Mononuclear cell (primary cell): ENCODE data around the gene RIMBP2. TPM values are rescaled to one million over a fixed set of nuclear protein-coding genes. Genes with fewer than 3 reads are reported as not detected.

Experiments used
- H3K27me3 ChIP-seq: 2 replicates; pipeline ENCODE4 v1.6.0; 2011; ENCODE audit warnings: low read length, control low read depth; ENCODE audit not compliant: insufficient read depth
- H3K4me1 ChIP-seq: 2 replicates; pipeline ENCODE4 v1.5.1; 2011; ENCODE audit warnings: mild to moderate bottlenecking, low read length, control low read depth; ENCODE audit not compliant: insufficient read depth
- H3K4me3 ChIP-seq: 2 replicates; pipeline ENCODE4 v1.5.1; 2011; ENCODE audit warnings: mild to moderate bottlenecking, low read length, moderate library complexity
- H3K9me3 ChIP-seq: 2 replicates; pipeline ENCODE4 v1.5.1; 2011; ENCODE audit warnings: low read depth, mild to moderate bottlenecking, control low read depth, low read length
- total RNA-seq: library from RNA; depleted of rRNA; stranded (reverse); fragments of >200 nt; gene quantifications from one replicate; pipeline ENCODE4 v1.2.3, GENCODE V29; 2012

RIMBP2 gene
- total RNA-seq, 1 donor: not detected

GRCh38 chr12:130685250-130685787 lies 30.8 kb downstream of the RIMBP2 start:
- H3K4me3 ChIP-seq: no peak overlapping the region
- no peaks in the 10 kb centered on the region for H3K9me3 ChIP-seq
- H3K4me1 ChIP-seq: no peaks in the 10 kb centered on the region
- no peaks in the 10 kb centered on the region for H3K27me3 ChIP-seq

GRCh38 chr12:130683811-130684210 lies 32.3 kb downstream of the RIMBP2 start:
- H3K9me3 ChIP-seq: no peaks in the 10 kb centered on the region
- no peak overlapping the region for H3K4me3 ChIP-seq
- H3K4me1 ChIP-seq: no peaks in the 10 kb centered on the region
- no peaks in the 10 kb centered on the region for H3K27me3 ChIP-seq

GRCh38 chr12:130683080-130683479 lies 33.0 kb downstream of the RIMBP2 start:
- Histone ChIP-seq H3K4me1 (no peaks in the 10 kb centered on the region), H3K9me3 (no peaks in the 10 kb centered on the region), H3K4me3 (no peak overlapping the region), H3K27me3 (no peaks in the 10 kb centered on the region)

DNA sequence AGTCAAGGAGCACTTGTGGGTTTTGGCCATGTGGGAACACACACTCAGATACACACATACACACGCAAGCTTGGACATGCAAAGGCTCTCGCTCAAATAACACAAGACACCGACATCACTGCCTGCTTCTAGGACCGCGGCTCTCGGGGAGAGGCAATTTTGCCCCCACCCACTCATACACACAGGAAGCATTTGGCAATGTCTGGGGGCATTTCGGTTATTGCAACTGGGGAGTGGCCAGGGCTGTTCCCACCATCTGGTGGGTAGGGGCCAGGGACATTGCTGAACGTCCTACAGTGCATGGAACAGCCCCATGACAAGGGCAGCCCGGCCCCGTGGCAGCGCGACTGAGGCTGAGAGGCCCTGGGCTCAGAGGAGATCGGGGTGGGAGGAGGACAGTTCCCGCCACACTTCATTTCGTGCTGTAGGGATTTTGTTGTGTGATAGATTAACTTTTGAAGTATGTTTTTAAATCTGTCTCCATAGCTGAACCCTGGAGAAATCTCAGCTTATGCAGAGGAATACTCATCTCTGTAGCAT lies 35.6 kb downstream of the RIMBP2 start:
- no peaks in the 10 kb centered on the region for H3K4me1 ChIP-seq
- H3K27me3 ChIP-seq: no peaks in the 10 kb centered on the region
- H3K9me3 ChIP-seq: no peaks in the 10 kb centered on the region
- no peak overlapping the region for H3K4me3 ChIP-seq

DNA sequence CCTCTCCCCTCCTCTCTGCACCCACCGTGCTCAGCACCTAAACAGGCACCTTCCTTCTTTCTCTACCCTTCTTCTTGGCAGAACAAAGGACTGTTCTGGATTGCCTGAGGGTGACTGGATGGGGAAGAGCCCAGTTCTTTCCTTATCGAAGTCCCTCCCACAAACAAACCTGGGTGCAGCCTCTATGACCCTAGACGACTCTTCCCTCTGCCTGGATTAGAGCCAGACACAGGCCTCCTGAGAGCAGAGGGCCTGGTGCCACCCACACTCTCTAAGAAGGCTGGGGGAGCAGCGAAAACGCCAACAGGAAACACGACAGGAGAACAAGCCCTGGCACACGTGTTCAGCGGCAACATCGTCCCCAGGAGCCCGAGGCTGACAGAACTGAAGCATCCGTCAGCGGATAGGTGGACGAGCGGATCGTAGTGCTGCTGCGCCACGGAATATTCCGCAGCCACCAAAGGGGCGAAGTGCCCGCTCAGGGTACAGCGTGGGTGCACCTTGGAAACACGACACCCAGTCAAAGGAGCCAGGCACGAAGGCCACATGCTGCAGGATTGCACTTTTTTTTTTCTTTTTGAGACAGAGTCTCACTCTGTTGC lies 38.0 kb downstream of the RIMBP2 start:
- no peaks in the 10 kb centered on the region for H3K27me3 ChIP-seq
- no peaks in the 10 kb centered on the region for H3K9me3 ChIP-seq
- H3K4me3 ChIP-seq: no peak overlapping the region
- no peaks in the 10 kb centered on the region for H3K4me1 ChIP-seq

GRCh38 chr12:130675791-130676190 lies 40.3 kb downstream of the RIMBP2 start:
- H3K9me3 ChIP-seq: no peaks in the 10 kb centered on the region
- no peak overlapping the region for H3K4me3 ChIP-seq
- H3K27me3 ChIP-seq: no peaks in the 10 kb centered on the region
- H3K4me1 ChIP-seq: no peaks in the 10 kb centered on the region

GRCh38 chr12:130675121-130675520 lies 41.0 kb downstream of the RIMBP2 start:
- H3K4me3 ChIP-seq: no peak overlapping the region
- H3K27me3 ChIP-seq: no peaks in the 10 kb centered on the region
- no peaks in the 10 kb centered on the region for H3K9me3 ChIP-seq
- H3K4me1 ChIP-seq: no peaks in the 10 kb centered on the region

DNA sequence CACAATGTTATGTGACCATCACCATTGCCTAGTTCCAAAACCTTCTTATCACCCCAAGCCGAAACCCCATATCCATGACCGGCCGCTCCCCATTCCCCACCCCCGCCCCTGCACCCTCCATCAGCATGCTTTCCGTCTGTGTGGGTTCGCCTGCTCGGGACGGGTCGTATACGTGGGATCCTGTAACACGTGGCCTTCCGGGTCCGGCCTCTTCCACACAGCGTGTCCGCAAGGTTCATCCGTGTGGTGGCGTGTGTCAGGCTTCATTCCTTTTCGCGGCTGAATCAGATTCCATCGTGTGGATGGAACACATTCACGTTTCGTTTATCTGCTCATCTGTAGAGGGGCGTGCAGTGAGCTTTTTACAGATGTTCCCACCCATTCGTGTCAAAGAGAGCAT lies 41.4 kb downstream of the RIMBP2 start:
- Histone ChIP-seq H3K9me3 (no peaks in the 10 kb centered on the region), H3K27me3 (no peaks in the 10 kb centered on the region), H3K4me1 (no peaks in the 10 kb centered on the region), H3K4me3 (no peak overlapping the region)

- Histone ChIP-seq H3K4me3 (no peak overlapping the region), H3K4me1 (no peaks in the 10 kb centered on the region), H3K9me3 (no peaks in the 10 kb centered on the region), H3K27me3 (no peaks in the 10 kb centered on the region)
Measured at GRCh38 chr12:130673036-130673705, 42.9 kb downstream of the RIMBP2 start.

GRCh38 chr12:130672089-130672820 lies 43.8 kb downstream of the RIMBP2 start:
- no peaks in the 10 kb centered on the region for H3K27me3 ChIP-seq
- no peak overlapping the region for H3K4me3 ChIP-seq
- no peaks in the 10 kb centered on the region for H3K9me3 ChIP-seq
- H3K4me1 ChIP-seq: no peaks in the 10 kb centered on the region

- no peaks in the 10 kb centered on the region for H3K4me1 ChIP-seq
- no peaks in the 10 kb centered on the region for H3K27me3 ChIP-seq
- no peaks in the 10 kb centered on the region for H3K9me3 ChIP-seq
- H3K4me3 ChIP-seq: no peak overlapping the region
Measured at GRCh38 chr12:130671556-130671955, 44.5 kb downstream of the RIMBP2 start.

- no peaks in the 10 kb centered on the region for H3K9me3 ChIP-seq
- no peak overlapping the region for H3K4me3 ChIP-seq
- no peaks in the 10 kb centered on the region for H3K27me3 ChIP-seq
- no peaks in the 10 kb centered on the region for H3K4me1 ChIP-seq
Measured at GRCh38 chr12:130669797-130670196, 46.3 kb downstream of the RIMBP2 start.

GRCh38 chr12:130669205-130669557 lies 46.9 kb downstream of the RIMBP2 start:
- H3K4me1 ChIP-seq: no peaks in the 10 kb centered on the region

DNA sequence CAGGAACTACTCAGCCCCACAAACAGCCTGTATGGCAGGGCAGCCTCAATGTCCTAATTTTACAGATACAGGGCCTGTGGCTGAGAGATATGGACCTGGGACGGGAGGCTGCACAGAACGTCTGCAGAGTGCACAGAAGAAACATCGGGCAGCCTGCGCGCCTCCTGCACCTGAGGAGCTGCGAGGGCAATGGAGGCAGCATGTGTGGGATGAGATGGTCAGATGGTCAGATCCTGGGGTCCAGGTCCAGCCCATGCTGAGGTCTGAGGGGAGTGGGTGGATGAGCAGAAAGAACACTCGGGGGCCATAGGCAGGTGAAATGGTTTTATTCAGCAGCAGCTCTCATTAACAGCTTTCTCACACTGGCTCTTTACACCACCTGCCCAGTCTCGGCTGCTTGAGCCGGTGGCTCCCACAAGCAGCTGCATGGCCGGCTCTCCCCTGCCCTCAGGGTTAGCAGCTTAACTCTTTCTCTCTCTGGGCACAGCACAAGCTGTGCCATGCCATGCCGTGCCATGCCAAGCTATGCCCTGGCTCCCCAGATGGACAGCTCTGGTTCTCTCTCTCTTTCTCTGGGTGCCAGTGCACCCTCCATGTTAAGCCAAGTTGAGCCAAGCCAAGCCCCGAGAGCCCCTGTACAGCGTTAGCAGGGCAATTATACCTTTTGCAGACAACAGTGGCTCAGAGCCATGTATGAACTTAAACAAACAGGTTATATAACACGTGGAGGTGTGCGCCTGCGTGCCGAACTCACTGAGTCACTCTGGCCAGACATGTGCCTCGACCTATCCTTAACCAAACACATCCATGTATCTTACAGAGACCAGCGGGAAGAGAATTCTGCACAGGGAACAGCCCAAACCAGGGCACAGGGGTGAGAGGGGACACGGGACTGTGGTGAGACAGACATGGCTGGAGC lies 47.6 kb downstream of the RIMBP2 start:
- Histone ChIP-seq H3K9me3 (no peaks in the 10 kb centered on the region), H3K4me1 (no peaks in the 10 kb centered on the region), H3K4me3 (no peak overlapping the region), H3K27me3 (no peaks in the 10 kb centered on the region)

More at GRCh38 chr12:130669205-130669557, 46.9 kb downstream of the RIMBP2 start:
- Histone ChIP-seq H3K4me3 (no peak overlapping the region), H3K9me3 (no peaks in the 10 kb centered on the region), H3K27me3 (no peaks in the 10 kb centered on the region)
